ENCODE measurements around the gene SMIM10L2A.
"Not testable (repeated sequence)": the region's sequence is repeated elsewhere in the genome, so short reads cannot be mapped to it uniquely, and the experiment has no call there.

SMIM10L2A gene

DNA sequence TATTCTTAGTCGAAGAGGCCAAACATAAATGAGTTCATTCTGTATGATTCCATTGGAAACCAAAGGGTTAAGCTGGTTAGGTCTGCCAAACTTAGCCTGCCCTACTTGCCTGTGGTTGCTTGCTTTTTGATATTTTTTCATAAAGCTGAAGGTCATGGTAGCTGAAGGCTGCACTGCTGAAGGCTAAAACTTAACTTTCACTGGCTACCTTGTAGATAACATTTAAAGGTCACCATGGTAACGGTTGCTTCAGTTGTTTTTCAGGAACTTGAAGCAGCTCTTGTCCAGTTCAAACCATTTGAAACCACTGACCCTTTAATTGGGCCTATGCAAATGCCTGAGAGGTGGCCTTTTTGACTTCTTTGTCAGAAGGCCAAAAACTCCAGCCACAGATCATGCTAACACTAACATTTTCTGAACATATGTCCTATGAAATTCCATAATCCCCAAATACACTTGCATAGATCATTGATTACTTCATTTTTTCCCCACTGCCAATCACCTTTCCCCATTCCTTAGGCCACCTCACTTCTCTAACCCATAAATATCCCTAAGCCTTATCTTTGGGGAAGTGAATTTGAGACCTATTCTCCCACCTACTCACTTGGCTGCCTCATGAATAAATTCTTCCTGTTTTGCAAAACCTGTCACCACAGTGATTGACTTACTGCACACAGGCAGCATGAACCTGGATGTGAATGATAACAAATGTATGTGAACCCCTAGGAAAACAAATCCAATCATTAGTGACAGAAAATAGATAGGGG is 10.7 kb upstream of the SMIM10L2A start:
- H3K27me3 ChIP-seq (ENCODE audit: insufficient read depth, low read depth, severe bottlenecking), result peaks cover 2% of the 10 kb centered on the region
- no peak for DNase-seq
- H3K9me3 ChIP-seq (ENCODE audit: severe bottlenecking), result no peaks in the 10 kb centered on the region
- H3K4me3 ChIP-seq (ENCODE audit: low read depth, low read length), result no peak overlapping the region
- TF ChIP-seq, protein P1, sequence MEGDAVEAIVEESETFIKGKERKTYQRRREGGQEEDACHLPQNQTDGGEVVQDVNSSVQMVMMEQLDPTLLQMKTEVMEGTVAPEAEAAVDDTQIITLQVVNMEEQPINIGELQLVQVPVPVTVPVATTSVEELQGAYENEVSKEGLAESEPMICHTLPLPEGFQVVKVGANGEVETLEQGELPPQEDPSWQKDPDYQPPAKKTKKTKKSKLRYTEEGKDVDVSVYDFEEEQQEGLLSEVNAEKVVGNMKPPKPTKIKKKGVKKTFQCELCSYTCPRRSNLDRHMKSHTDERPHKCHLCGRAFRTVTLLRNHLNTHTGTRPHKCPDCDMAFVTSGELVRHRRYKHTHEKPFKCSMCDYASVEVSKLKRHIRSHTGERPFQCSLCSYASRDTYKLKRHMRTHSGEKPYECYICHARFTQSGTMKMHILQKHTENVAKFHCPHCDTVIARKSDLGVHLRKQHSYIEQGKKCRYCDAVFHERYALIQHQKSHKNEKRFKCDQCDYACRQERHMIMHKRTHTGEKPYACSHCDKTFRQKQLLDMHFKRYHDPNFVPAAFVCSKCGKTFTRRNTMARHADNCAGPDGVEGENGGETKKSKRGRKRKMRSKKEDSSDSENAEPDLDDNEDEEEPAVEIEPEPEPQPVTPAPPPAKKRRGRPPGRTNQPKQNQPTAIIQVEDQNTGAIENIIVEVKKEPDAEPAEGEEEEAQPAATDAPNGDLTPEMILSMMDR (IDR thresholded peaks at IDR 0.05; ENCODE audit: low read depth, low read length), result no peak
- no peaks in the 10 kb centered on the region for H3K36me3 ChIP-seq
- H3K27ac ChIP-seq, result no peak overlapping the region

DNA sequence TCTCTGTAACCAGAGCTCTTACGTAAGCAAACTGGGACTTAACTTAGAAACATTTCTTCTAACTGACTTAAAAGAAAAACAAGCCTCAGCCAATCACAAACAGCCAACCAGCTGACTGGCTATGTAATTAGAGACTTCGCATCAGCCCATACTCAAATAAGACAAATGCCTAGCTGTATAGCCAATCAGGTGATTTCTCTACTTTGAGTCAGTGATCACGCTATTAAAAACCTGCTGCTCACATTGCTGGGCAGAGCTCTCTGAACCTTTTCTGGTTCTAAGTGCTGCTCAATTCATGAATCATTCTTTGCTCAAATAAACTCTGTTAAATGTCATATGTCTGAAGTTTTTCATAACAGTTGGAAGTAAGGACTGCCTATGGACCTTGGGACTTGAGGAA is 9.9 kb upstream of the SMIM10L2A start:
- peaks cover 7% of the 10 kb centered on the region for H3K27me3 ChIP-seq (ENCODE audit: insufficient read depth, low read depth, severe bottlenecking)
- TF ChIP-seq, protein P1 (IDR thresholded peaks at IDR 0.05; ENCODE audit: low read depth, low read length), result no peak
- DNase-seq, result no peak
- H3K9me3 ChIP-seq (ENCODE audit: severe bottlenecking), result no peaks in the 10 kb centered on the region
- H3K36me3 ChIP-seq, result no peaks in the 10 kb centered on the region
- no peak overlapping the region for H3K27ac ChIP-seq
- H3K4me3 ChIP-seq (ENCODE audit: low read depth, low read length), result no peak overlapping the region

DNA sequence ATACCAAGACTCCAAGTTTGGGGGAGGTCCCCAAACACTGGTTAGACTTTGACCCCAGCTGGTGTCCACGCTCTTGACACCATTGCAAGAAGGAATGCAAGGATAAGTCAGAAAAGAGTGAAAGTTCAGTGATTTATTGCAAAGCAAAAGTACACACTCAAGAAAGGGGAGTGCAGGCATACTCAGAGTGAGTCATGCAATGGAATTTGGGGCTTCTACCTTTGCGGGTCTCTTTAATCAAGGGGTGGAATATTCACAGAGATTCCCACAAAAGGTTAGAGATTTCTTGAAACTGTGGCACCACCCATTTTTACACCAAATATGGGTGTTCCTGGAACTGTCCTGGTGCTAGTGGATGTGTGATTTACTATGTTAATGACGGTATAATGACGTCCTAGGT is 5.2 kb upstream of the SMIM10L2A start:
- TF ChIP-seq, protein P1 (IDR thresholded peaks at IDR 0.05; ENCODE audit: low read depth, low read length), result no peak
- DNase-seq, result no peak
- Histone ChIP-seq H3K36me3 (no peaks in the 10 kb centered on the region), H3K9me3 (ENCODE audit: severe bottlenecking) (no peaks in the 10 kb centered on the region), H3K27ac (no peak overlapping the region), H3K27me3 (ENCODE audit: insufficient read depth, low read depth, severe bottlenecking) (peaks cover 7% of the 10 kb centered on the region), H3K4me3 (ENCODE audit: low read depth, low read length) (no peak overlapping the region)

DNA sequence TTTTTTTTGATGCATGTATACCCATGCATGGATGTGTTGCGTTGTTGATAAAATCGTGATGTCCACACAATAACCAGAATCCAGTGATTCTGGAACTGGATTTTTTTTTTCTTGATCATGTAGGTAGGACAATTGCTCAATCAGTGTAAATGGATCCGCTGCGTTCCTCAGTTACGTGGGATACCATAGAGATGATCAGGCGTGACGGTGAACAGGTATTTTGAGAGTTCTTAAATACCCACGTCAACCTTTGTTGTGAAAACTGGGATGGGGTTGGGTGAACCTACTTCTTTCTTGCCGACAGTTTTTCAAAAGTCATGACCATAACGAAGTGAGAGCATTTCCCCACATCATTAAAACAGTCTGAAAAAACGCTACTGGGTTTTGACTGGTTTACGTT is 913 bp upstream of the SMIM10L2A start:
- Histone ChIP-seq H3K9me3 (ENCODE audit: severe bottlenecking) (no peaks in the 10 kb centered on the region), H3K36me3 (no peaks in the 10 kb centered on the region), H3K4me3 (ENCODE audit: low read depth, low read length) (no peak overlapping the region), H3K27ac (no peak overlapping the region), H3K27me3 (ENCODE audit: insufficient read depth, low read depth, severe bottlenecking) (peaks cover 7% of the 10 kb centered on the region)
- no peak for DNase-seq
- TF ChIP-seq, protein P1 (IDR thresholded peaks at IDR 0.05; ENCODE audit: low read depth, low read length), result no peak

DNA sequence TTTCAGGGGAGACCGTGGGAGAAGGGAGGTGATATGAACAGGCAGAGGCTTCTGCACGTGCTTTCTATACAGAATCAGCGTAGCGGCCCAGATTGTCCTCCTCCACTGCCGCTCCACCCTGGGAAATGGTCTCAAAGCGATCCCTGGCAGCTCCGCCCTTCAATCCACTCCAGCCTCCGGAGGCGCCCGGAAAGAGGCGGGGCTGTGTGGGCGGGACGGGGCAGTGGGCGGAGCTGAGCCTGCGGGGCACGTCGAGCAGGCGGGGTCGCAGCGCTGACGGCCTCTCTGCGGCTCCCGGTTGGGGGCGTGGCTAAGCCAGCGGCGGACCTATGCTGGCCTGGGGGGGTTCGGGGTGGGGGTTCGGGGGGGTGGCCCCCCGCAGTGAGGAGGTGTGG is 210 bp upstream of the SMIM10L2A start:
- H3K4me3 ChIP-seq (ENCODE audit: low read depth, low read length), result no peak overlapping the region
- TF ChIP-seq, protein P1 (IDR thresholded peaks at IDR 0.05; ENCODE audit: low read depth, low read length), result no peak

DNA sequence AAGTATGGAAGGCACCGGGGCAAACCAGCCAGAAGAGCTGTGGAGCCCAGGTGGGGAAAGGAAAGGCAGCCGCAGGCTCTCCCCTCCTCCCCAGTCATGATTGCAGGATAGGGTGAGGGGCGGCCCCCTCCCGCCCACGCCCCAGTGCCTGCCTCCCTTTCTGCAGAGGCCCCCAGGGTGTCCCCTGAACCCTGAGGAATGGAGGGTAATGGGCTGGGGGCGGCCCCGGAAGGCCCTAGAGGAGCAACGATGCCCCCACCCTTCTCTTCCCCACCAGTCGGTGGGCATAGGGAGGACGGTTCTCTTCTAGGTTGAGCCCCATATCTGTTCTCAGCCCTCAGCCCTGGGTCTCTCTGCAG is 1.0 kb downstream of the SMIM10L2A start:
- DNase-seq; H3K36me3 ChIP-seq; H3K4me3 ChIP-seq (ENCODE audit: low read depth, low read length); H3K9me3 ChIP-seq (ENCODE audit: severe bottlenecking); H3K27ac ChIP-seq; H3K27me3 ChIP-seq (ENCODE audit: insufficient read depth, low read depth, severe bottlenecking): not testable (repeated sequence)

More for the DNA sequence above, 210 bp upstream of the SMIM10L2A start:
- Histone ChIP-seq H3K9me3 (ENCODE audit: severe bottlenecking) (no peaks in the 10 kb centered on the region), H3K27ac (no peak overlapping the region), H3K27me3 (ENCODE audit: insufficient read depth, low read depth, severe bottlenecking) (peaks cover under 1% of the 10 kb centered on the region), H3K36me3 (no peaks in the 10 kb centered on the region)
- DNase-seq, result peak; percentile 83

DNA sequence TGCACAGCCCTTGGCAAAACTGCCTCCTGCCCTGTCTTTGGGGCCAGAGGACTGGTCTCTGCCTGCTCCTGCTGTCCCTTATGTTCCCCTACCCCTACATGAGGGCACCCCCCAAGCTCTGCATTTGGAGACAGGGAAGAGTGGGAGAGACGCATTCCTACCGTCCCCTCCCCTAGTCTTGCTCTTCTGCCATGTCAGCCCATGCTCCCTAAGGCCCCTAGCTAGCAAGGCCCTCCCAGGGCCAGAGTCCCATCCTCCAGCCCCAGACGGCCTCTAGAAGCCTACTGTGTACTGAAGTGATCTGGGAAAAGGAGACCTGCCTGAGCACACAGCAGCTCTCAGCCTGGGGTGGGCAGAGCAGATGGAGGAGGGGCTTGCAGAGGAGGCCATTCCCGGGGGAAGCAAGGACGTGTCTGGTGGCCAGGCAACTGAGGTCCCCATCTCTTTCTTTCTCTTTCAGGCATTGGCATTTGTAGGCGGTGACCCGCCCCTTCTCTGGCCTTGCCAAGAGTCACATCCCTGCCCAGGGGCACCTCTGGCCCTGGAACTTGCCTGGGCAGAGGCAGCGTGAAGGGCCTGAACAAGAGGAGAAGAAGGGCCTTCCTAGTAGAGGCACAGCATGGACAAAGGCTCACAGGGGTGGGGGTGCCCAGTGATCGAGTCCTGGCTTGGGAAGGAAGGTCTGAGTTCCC is 1.6 kb downstream of the SMIM10L2A start:
- not testable (repeated sequence) for H3K27me3 ChIP-seq (ENCODE audit: insufficient read depth, low read depth, severe bottlenecking); H3K4me3 ChIP-seq (ENCODE audit: low read depth, low read length); DNase-seq; H3K9me3 ChIP-seq (ENCODE audit: severe bottlenecking); H3K36me3 ChIP-seq; H3K27ac ChIP-seq
